ENCODE measurements around the gene DDA1. TPM values are rescaled to one million over a fixed set of nuclear protein-coding genes. Genes with fewer than 3 reads are reported as not detected.
A peak's percentile ranks its signal among the peaks of the same experiment; 100 is the strongest.

DDA1 gene
- total RNA-seq, 1 experiment from 2014 or later, result 87.9 TPM

DNA sequence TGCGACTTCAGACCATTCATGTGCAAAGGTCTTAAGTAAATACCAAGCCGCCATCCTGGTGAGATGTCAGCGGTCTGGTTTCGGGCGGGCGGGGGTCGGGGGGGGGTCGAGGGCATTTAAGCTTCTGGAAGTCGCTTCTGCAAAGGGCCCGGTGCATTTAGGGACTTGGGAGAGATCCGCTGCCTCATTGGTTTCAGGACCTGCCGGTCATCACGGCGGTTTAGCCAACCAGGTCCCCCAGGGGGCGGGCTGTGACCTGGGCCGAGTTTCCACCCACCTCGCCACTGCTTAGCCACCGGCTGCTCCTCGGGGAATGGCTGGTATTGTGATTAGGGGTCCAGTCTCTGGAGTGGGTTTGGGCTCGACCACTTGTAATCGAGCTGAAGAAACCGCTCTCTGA is 19.9 kb upstream of the DDA1 start:
- Histone ChIP-seq H3K4me2 (ENCODE audit: low read length) (no peak overlapping the region), H2AFZ (ENCODE audit: low read length) (no peak overlapping the region), H3K4me3 (ENCODE audit: low read length) (no peak overlapping the region), H3K36me3 (ENCODE audit: low read depth, low read length) (0 out of 2 replicates have a peak, but pooled peaks cover 5% of the 10 kb centered on the region), H3K9me2 (replicated peaks; ENCODE audit: low read length) (no peaks in the 10 kb centered on the region), H3K9ac (ENCODE audit: low read length) (no peak overlapping the region), H3K4me1 (ENCODE audit: insufficient read depth, low read length) (no peaks in the 10 kb centered on the region), H4K20me1 (ENCODE audit: low read length) (no peaks in the 10 kb centered on the region), H3F3A (ENCODE audit: low read length, unreplicated experiment) (no peaks in the 10 kb centered on the region), H3K9me3 (ENCODE audit: low read length) (no peaks in the 10 kb centered on the region), H3K27ac (ENCODE audit: low read length) (no peak overlapping the region), H3K79me2 (ENCODE audit: low read length) (no peaks in the 10 kb centered on the region), H3K27me3 (ENCODE audit: low read length) (no peaks in the 10 kb centered on the region)
- CTCF ChIA-PET, result interaction anchor here (0.6 kb wide), 1 partner anchor 388 kb away, joined by 3 read pairs; no protein-coding TSS in a partner anchor
- DNase-seq (peak; percentile 24), ATAC-seq (peak; percentile 42; the same call in 1 of the 2 replicates)
- no peak for TF ChIP-seq EZH2 (IDR thresholded peaks at IDR 0.05; ENCODE audit: low read length, unreplicated experiment)
- POLR2A ChIA-PET (ENCODE audit: unreplicated experiment), result no interaction called here
- intact Hi-C loops (cut with micrococcal nuclease), result no loop called here
- no TSS peak for BruUV-seq (replicated peaks)

DNA sequence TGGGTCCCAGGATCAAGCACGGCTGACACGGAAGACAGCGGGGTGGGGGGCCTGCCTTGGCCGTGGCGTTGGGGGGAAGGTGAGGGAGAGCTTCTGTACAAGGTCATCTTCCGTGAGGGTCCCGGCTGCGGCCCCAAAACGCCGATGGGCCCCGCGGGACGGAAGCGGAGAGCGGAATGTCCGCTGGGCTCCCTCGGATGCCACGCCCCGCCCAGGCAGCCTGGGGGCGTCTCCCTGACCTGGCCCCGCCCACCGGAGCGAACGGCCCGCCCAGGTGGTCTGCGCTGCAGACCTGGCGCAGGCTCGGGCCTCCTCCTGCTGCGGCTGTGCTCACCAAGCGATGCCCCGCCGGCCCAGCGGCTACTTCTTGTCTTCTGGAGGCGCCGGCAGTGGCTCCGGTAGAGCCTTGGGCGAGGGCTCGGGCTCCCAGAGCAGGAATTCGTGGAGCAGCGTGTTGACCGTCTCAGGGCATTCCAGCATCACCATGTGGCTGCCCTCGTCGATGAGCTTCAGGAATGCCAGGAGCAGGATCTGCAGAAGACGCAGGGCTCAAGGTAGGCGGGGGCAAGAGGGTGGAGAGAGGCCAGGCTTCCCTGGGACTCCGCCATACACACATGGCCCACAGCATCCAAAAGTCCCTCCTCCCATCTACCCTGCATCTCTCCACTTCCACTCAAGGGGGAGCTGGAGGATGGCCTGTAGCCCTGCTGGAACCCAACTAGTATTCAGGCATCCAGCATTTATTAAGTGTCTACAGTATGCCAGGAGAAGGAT is 16.9 kb upstream of the DDA1 start:
- H3K4me3 ChIP-seq (ENCODE audit: low read length), result no peak overlapping the region
- CTCF ChIA-PET, result no interaction called here
- H2AFZ ChIP-seq (ENCODE audit: low read length), result no peak overlapping the region
- TF ChIP-seq EZH2phosphoT487 (IDR thresholded peaks at IDR 0.05; ENCODE audit: borderline replicate concordance, low read length) (no peak), EZH2 (IDR thresholded peaks at IDR 0.05; ENCODE audit: low read length, unreplicated experiment) (no peak)
- TF ChIP-seq, protein P1, sequence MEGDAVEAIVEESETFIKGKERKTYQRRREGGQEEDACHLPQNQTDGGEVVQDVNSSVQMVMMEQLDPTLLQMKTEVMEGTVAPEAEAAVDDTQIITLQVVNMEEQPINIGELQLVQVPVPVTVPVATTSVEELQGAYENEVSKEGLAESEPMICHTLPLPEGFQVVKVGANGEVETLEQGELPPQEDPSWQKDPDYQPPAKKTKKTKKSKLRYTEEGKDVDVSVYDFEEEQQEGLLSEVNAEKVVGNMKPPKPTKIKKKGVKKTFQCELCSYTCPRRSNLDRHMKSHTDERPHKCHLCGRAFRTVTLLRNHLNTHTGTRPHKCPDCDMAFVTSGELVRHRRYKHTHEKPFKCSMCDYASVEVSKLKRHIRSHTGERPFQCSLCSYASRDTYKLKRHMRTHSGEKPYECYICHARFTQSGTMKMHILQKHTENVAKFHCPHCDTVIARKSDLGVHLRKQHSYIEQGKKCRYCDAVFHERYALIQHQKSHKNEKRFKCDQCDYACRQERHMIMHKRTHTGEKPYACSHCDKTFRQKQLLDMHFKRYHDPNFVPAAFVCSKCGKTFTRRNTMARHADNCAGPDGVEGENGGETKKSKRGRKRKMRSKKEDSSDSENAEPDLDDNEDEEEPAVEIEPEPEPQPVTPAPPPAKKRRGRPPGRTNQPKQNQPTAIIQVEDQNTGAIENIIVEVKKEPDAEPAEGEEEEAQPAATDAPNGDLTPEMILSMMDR (conservative IDR thresholded peaks at IDR 0.05; ENCODE audit: low read depth, low read length), result peak; percentile 56; the same call in 1 of the 2 replicates
- POLR2A ChIA-PET (ENCODE audit: unreplicated experiment), result no interaction called here
- H3K79me2 ChIP-seq (ENCODE audit: low read length), result no peaks in the 10 kb centered on the region
- DNase-seq, result peak; percentile 72
- no peaks in the 10 kb centered on the region for H3K9me2 ChIP-seq (replicated peaks; ENCODE audit: low read length)
- peaks cover 18% of the 10 kb centered on the region for H3K4me1 ChIP-seq (ENCODE audit: insufficient read depth, low read length)
- BruUV-seq (replicated peaks), result no TSS peak
- no peaks in the 10 kb centered on the region for H3K9me3 ChIP-seq (ENCODE audit: low read length)
- no peaks in the 10 kb centered on the region for H4K20me1 ChIP-seq (ENCODE audit: low read length)
- no peak overlapping the region for H3K9ac ChIP-seq (ENCODE audit: low read length)
- peaks cover 7% of the 10 kb centered on the region; the same call in 1 of the 2 replicates for H3K36me3 ChIP-seq (ENCODE audit: low read depth, low read length)
- intact Hi-C loops (cut with micrococcal nuclease), result loop anchor here (10.0 kb wide), 1 partner anchor 92 kb away; no protein-coding TSS in a partner anchor
- H3F3A ChIP-seq (ENCODE audit: low read length, unreplicated experiment), result no peaks in the 10 kb centered on the region
- no peaks in the 10 kb centered on the region for H3K27me3 ChIP-seq (ENCODE audit: low read length)
- ATAC-seq, result peak; percentile 61
- H3K4me2 ChIP-seq (ENCODE audit: low read length), result no peak overlapping the region
- no peak overlapping the region for H3K27ac ChIP-seq (ENCODE audit: low read length)

DNA sequence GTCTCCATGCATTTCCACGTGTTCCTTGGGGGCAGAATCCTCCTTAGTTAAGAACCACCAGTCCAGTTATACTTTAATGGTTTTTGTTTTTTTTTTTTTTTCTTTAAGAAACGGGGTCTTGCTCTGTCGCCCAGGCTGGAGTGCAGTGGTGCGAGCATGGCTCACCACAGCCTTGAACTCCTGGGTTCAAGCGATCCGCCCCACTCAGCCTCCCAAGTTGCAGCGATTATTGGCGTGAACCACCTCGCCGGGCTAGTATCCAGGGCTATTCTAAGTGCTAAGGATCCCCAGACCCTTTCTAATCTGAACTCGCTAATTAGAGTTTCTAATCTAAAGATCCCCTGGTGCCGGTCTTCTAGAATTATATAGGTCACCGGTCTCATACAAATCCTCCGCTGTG is 15.8 kb upstream of the DDA1 start:
- ATAC-seq (no peak), DNase-seq (no peak)
- H3K27me3 ChIP-seq (ENCODE audit: low read length), result no peaks in the 10 kb centered on the region
- H3F3A ChIP-seq (ENCODE audit: low read length, unreplicated experiment), result no peaks in the 10 kb centered on the region
- no peak overlapping the region for H3K9ac ChIP-seq (ENCODE audit: low read length)
- no peak overlapping the region for H3K27ac ChIP-seq (ENCODE audit: low read length)
- H2AFZ ChIP-seq (ENCODE audit: low read length), result no peak overlapping the region
- no peaks in the 10 kb centered on the region for H3K79me2 ChIP-seq (ENCODE audit: low read length)
- intact Hi-C loops (cut with micrococcal nuclease), result loop anchor here (10.0 kb wide), 1 partner anchor 91 kb away; no protein-coding TSS in a partner anchor
- no peak overlapping the region for H3K4me3 ChIP-seq (ENCODE audit: low read length)
- no peaks in the 10 kb centered on the region for H3K9me3 ChIP-seq (ENCODE audit: low read length)
- BruUV-seq (replicated peaks), result no TSS peak
- peaks cover 18% of the 10 kb centered on the region for H3K4me1 ChIP-seq (ENCODE audit: insufficient read depth, low read length)
- ChIA-PET CTCF (no interaction called here), POLR2A (ENCODE audit: unreplicated experiment) (no interaction called here)
- peaks cover 7% of the 10 kb centered on the region; the same call in 1 of the 2 replicates for H3K36me3 ChIP-seq (ENCODE audit: low read depth, low read length)
- no peak overlapping the region for H3K4me2 ChIP-seq (ENCODE audit: low read length)
- no peaks in the 10 kb centered on the region for H3K9me2 ChIP-seq (replicated peaks; ENCODE audit: low read length)
- TF ChIP-seq EZH2phosphoT487 (IDR thresholded peaks at IDR 0.05; ENCODE audit: borderline replicate concordance, low read length) (no peak), EZH2 (IDR thresholded peaks at IDR 0.05; ENCODE audit: low read length, unreplicated experiment) (no peak)
- TF ChIP-seq, protein P1 (conservative IDR thresholded peaks at IDR 0.05; ENCODE audit: low read depth, low read length), result no peak
- no peaks in the 10 kb centered on the region for H4K20me1 ChIP-seq (ENCODE audit: low read length)
